HepG2 (cell line): ENCODE measurements around the gene MFRP. TPM values are rescaled to one million over a fixed set of nuclear protein-coding genes. Genes with fewer than 3 reads are reported as not detected.

Experiments used
- DRAP1 ChIP-seq: IDR thresholded peaks from 2 replicates; pipeline ENCODE4 v1.6.1; 2016; ENCODE audit warnings: missing genetic modification reagents, missing compliant biosample characterization
- EP300 ChIP-seq, 3 experiments: sonication (generic) in 1 of 3; formaldehyde crosslinking in 1 of 3; IDR thresholded peaks; 2 replicates each; pipeline versions ENCODE4 v1.5.1 to v1.6.1; 2011 to 2020; ENCODE audit warnings: low read depth in 2 of 3, low read length in 2 of 3, borderline replicate concordance in 1 of 3, improper control_type of control experiment in 1 of 3, mild to moderate bottlenecking in 1 of 3, missing genetic modification reagents in 1 of 3, moderate library complexity in 1 of 3
- HCFC1 ChIP-seq: fragments of 150-350 bp; IDR thresholded peaks from 2 replicates; pipeline ENCODE4 v1.6.1; 2014; ENCODE audit warnings: low read depth, low read length
- NCOR1 ChIP-seq: fragments of 200-600 bp; sonication (generic); IDR thresholded peaks from 2 replicates; pipeline ENCODE4 v1.7.0; 2017; ENCODE audit warnings: antibody characterized with exemption, low read length, borderline replicate concordance
- NFE2 ChIP-seq: sonication (generic); formaldehyde crosslinking; IDR thresholded peaks from 2 replicates; pipeline ENCODE4 v1.4.0; 2020; ENCODE audit warnings: missing genetic modification reagents
- SNAI1 ChIP-seq: sonication (generic); formaldehyde crosslinking; IDR thresholded peaks from 2 replicates; pipeline ENCODE4 v1.5.0; 2020; ENCODE audit warnings: mild to moderate bottlenecking, missing genetic modification reagents, borderline replicate concordance
- SOX5 ChIP-seq: IDR thresholded peaks from 2 replicates; pipeline ENCODE4 v1.6.1; 2016; ENCODE audit warnings: borderline replicate concordance
- TBX3 ChIP-seq: fragments of 450-650 bp; IDR thresholded peaks from 2 replicates; pipeline ENCODE4 v1.6.1; 2017; ENCODE audit warnings: antibody characterized with exemption, mild to moderate bottlenecking, inconsistent platforms, borderline replicate concordance
- ZBTB33 ChIP-seq: sonication (generic); formaldehyde crosslinking; IDR thresholded peaks from 2 replicates; pipeline ENCODE4 v1.4.0; 2020; ENCODE audit warnings: missing genetic modification reagents
- ZBTB4 ChIP-seq: sonication (generic); formaldehyde crosslinking; IDR thresholded peaks from 2 replicates; pipeline ENCODE4 v1.4.0; 2020; ENCODE audit warnings: missing genetic modification reagents, mild to moderate bottlenecking, borderline replicate concordance
- ZNF101 ChIP-seq: sonication (generic); formaldehyde crosslinking; IDR thresholded peaks from 2 replicates; pipeline ENCODE4 v1.4.0; 2020; ENCODE audit warnings: mild to moderate bottlenecking, low read depth, missing genetic modification reagents, borderline replicate concordance
- ZNF136 ChIP-seq: sonication (generic); formaldehyde crosslinking; IDR thresholded peaks from 2 replicates; pipeline ENCODE4 v1.8.1; 2022; ENCODE audit warnings: low read depth, mild to moderate bottlenecking, moderate library complexity, missing genetic modification reagents
- ZNF34 ChIP-seq: sonication (generic); formaldehyde crosslinking; IDR thresholded peaks from 2 replicates; pipeline ENCODE4 v1.4.0; 2020; ENCODE audit warnings: mild to moderate bottlenecking, missing genetic modification reagents, borderline replicate concordance
- ZNF414 ChIP-seq: sonication (generic); formaldehyde crosslinking; IDR thresholded peaks from 2 replicates; pipeline ENCODE4 v1.5.0; 2020; ENCODE audit warnings: missing genetic modification reagents
- ZNF672 ChIP-seq: sonication (generic); formaldehyde crosslinking; IDR thresholded peaks from 2 replicates; pipeline ENCODE4 v1.8.1; 2022; ENCODE audit warnings: missing genetic modification reagents
- ZNF709 ChIP-seq: sonication (generic); formaldehyde crosslinking; IDR thresholded peaks from 2 replicates; pipeline ENCODE4 v1.5.0; 2020; ENCODE audit warnings: mild to moderate bottlenecking, missing genetic modification reagents
- ZNF770 ChIP-seq: sonication (generic); formaldehyde crosslinking; IDR thresholded peaks from 2 replicates; pipeline ENCODE4 v1.5.0; 2020; ENCODE audit warnings: mild to moderate bottlenecking, missing genetic modification reagents
- ZNF816 ChIP-seq: sonication (generic); formaldehyde crosslinking; IDR thresholded peaks from 2 replicates; pipeline ENCODE4 v1.8.0; 2022; ENCODE audit warnings: missing genetic modification reagents, mild to moderate bottlenecking, borderline replicate concordance
- ZSCAN20 ChIP-seq: sonication (generic); formaldehyde crosslinking; IDR thresholded peaks from 2 replicates; pipeline ENCODE4 v1.4.0; 2020; ENCODE audit warnings: missing genetic modification reagents, mild to moderate bottlenecking, borderline replicate concordance
- polyA plus RNA-seq, 8 experiments: library from polyadenylated mRNA; depleted of rRNA in 3 of 8; stranded (reverse) in 7 of 8; unstranded in 1 of 8; fragments of >200 nt; fragmentation: Illumina TruSeq in 4 of 8; extraction: Trizol in 4 of 8; gene quantifications; 2 replicates each; pipeline versions ENCODE4 v1.2.1 to v1.2.3, GENCODE V29; 2011 to 2016; ENCODE audit warnings: low read depth in 4 of 8, missing spikeins in 1 of 8, mixed read lengths in 1 of 8; ENCODE audit not compliant: insufficient read depth in 1 of 8
- total RNA-seq, 5 experiments: library from RNA; depleted of rRNA; stranded (reverse); fragments of >200 nt; fragmentation: Illumina TruSeq; extraction: Trizol; gene quantifications; 2 replicates each; pipeline ENCODE4 v1.2.3, GENCODE V29; 2016; ENCODE audit warnings: low read depth in 1 of 5

Gene MFRP
- total and polyA plus RNA-seq, 2 of the 13 experiments (the other 11 are each of a cell fraction or from before 2014, with no cell fraction given), result not detected

- TF ChIP-seq ZNF34 (CRISPR knock-in tag) (no peak), HCFC1 (no peak), ZNF770 (CRISPR knock-in tag) (peak; percentile 99), ZNF136 (CRISPR knock-in tag) (no peak), ZNF414 (CRISPR knock-in tag) (no peak), ZSCAN20 (no peak), NFE2 (CRISPR knock-in tag) (no peak), ZBTB33 (CRISPR knock-in tag) (0 out of 2 replicates have a peak, but pooled peaks have one; percentile 10), DRAP1 (no peak), NCOR1 (no peak; the same call in 1 of the 2 replicates), ZBTB4 (CRISPR knock-in tag) (no peak), TBX3 (no peak), ZNF816 (CRISPR knock-in tag) (no peak), ZNF101 (CRISPR knock-in tag) (no peak), SNAI1 (CRISPR knock-in tag) (no peak), EP300 (IDR thresholded peaks at IDR 0.05; ENCODE audit: low read depth in 2 of 2, low read length in 2 of 2) (peak in 1 of 2 experiments; percentile 27; a peak in 1 of 4 replicates), EP300 (CRISPR knock-in tag; IDR thresholded peaks at IDR 0.05; ENCODE audit: borderline replicate concordance) (no peak), ZNF709 (no peak), ZNF672 (CRISPR knock-in tag) (no peak), SOX5 (CRISPR knock-in tag) (peak; percentile 87)
Measured at GRCh38 chr11:119352857-119353260, 6.4 kb upstream of the MFRP start (continued).
